GM18858 (cell line): ENCODE measurements around the gene C2orf49.
"Not testable (repeated sequence)": the region's sequence is repeated elsewhere in the genome, so short reads cannot be mapped to it uniquely, and the experiment has no call there.

Experiments used
- ATAC-seq: cut with Tn5 transposase; IDR thresholded peaks from one replicate; pipeline ENCODE4 v1.9.1; 2021; ENCODE audit not compliant: unreplicated experiment

C2orf49 gene

DNA sequence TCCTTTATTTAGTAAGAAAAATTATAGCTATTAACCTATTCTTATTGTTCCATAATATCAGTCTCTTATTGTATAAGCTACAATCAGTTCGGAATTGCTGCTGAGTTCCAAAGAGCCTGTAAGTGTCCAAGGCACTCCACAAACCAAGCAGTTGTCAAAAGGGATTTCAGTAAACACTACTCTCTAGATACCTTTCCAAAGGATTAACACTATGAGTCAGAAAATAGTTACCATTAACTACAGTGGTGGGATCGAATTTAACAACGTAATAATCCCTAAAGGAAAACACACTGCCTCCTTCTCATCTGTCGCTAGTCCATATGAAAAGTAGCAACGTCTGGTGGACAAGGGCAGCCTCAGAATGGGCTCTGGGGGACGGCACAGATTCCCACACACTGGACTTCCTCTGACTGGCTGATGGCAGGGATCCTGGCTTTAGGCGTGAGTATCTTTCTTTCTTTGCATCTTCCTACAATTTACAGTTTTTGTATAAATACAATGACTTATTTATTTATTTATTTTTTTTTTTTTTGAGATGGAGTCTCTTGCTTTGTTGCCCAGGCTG is 16.6 kb upstream of the C2orf49 start:
- no peak for ATAC-seq

DNA sequence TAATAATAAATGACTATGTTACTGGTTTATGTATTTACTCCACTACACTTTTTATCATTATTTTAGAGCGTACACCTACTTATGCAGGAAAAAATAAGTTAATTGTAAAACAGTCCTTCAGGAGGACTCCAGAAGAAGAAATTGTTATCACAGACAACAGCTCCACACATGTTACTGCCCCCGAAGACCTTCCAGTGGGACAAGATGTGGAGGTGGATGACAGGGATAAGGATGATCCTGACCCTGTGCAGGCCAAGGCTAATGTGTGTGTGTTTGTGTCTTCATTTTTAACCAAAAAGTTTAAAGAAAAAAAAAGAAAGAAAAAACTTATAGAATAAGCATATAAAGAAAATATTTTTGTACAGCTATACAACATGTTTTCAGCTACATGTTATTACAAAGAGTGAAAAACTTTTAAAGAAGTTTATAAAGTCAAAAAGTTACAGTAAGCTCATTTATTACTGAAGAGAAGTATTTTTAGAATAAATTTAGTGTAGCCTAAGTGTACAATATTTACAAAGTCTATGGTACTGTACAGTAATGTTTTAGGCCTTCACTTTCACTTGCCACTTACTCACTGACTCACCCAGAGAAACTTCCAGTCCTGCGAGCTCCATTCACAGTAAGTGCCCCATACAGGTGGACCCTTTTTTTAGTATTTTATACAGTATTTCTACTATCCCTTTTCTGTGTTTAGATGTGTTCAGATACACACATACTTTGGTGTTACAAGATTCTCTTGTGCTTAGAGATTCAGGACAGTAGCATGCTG is 15.3 kb upstream of the C2orf49 start:
- peak; percentile 44 for ATAC-seq

DNA sequence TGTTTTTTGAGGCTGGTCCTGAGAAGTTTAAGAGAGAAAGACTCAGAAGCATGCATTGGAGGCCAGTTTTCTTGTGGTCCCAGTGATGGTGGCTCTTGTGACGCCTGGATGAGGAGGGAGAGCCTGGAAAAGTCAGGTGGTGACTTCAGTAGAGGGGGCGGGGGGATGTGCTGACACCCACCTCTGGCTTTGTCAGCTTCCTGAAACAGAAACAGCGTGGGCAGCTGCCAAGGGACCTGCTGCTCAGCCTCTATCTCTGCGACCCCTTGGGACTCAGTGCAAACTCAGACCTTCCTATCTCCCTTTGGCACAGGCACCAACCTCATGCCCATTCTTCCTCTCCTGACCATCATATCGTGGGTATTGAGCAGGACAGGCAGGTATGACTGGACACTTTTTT is 14.2 kb upstream of the C2orf49 start:
- ATAC-seq, result no peak

DNA sequence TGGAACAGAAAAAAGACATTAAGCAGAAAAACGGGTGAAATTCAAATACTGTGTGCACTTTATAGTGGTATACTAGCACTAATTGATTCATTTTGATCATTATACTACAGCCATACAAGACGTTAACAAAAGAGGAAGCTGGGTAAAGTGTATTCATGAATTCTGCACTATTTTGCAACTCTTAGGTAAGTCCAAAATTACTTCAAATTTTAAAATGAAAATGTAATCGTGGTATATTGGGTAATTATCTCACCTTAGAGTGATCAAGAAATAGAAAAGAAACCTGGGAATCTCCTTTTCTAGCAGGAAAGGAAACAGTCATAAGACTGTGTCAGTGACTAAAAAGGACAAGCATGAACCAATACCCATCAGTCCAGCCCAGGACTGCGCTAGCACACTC is 13.2 kb upstream of the C2orf49 start:
- ATAC-seq, result no peak

DNA sequence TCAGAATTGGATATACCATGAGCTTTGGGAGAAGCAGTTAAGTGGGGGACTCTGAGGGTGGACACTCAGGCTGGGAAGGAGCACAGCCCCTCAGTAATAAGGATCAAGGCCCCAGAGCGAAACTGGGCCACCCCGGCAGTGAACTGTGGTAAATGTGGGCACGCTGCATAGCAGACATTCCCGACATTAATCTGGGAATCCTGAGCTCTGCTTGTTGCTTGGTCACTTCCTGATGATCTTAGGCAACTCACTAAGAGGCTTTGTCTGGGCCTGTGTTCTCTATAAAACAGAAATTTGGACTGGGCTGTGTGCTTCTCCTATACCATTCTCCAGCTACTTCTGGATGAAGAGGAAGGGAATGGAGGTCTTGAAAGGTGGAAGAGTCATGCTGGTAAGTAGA is 12.6 kb upstream of the C2orf49 start:
- no peak for ATAC-seq

DNA sequence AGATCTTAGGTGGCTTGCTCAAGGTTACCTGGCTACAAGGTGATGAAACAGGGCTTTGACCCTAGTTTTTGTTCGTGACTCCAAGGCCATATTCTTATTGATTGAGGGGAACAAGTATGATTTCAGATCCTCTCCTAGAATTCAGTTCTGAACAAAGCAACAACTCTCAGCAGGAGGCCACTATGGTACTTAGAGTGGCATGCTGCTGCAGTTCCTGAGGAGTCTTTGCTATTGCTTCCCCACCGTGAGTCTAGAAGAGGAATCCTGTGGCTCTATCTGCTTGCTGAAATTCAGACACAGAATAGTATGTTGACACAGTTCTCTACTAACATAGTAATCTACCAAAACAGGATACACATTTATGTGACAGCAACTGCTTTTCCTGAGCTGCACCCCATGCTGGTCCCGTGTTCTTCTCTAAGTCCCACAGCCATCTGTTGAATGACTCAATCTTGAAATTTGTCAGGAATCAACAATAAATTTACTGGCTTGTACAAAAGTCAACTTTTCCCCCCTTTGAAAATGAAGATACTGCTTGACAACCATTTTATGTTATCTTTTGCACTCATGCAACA is 11.9 kb upstream of the C2orf49 start:
- ATAC-seq, result no peak

DNA sequence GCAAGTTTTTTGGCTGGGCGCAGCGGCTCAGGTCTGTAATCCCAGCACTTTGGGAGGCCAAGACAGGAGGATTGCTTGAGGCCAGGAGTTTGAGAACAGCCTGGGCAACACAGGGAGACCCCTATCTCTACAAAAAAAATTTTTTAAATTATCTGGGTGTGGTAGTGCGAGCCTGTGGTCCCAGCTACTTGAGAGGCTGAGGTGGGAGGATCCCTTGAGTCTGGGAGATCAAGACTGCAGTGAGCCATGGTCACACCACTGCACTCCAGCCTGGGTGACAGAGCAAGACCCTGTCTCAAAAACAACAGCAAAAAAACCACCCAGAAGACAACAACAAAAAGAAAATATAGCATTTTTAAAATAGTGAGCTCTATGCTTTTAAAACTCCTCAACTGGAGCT is 10.1 kb upstream of the C2orf49 start:
- not testable (repeated sequence) for ATAC-seq

DNA sequence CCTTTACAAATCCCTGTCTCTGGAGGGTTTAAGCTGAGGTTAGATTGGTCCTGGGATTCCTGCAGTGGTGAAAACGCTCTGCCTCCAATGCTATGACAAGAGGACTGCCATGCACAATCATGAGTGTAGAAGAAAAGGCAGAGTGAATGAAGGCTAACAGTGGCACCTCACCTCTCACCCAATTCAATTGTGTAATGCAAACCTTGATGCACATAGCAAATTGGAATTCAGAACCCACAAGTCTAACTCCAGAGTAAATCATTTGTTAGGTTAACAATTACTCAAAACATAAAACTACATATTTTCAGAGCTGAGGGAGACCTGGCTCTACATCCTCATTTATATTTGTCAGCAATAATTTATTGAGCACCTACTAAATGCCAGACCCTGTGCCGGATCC is 9.7 kb upstream of the C2orf49 start:
- no peak for ATAC-seq

DNA sequence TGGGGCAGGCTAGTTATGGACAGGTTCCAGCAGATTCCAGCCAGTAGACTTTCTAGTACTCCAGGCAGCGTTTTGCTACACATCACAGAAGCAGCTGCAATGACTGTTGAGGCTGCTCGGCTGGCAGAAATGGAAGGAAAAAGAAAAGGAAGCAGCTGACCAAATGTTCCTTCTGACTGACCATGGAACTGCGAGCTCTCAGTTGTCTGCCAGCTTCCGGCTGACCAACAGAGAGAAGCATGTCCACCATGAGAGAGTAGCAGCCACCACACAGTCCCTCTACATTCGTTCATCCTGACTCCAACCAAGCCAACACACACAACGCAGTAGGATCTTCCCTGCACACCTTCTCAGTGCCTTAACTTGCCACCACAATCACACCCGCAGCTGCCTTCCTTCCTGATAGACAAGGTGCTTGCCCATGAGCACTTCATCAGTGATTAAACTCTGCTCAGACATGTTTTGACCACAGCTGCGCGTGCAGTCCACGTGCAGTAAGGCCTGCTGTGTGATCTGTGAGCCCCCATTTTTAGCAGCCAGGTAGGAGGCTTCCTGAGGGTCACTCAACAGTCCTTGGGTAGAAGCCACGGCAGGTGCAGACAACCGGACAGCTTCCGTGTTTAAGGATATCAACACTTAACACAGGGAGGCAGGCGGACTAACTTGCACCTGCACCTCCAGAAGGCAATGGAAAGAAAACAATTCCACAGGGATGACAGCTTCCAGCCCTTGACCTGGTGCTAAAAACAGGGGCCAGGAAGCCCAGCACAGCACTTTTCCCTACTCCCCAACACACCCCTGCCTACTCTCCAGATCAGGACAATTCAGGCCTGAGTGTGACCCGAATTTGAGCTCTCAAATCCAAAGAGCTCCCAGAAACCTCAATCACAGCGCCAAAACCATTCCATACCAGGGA is 8.8 kb upstream of the C2orf49 start:
- no peak for ATAC-seq

DNA sequence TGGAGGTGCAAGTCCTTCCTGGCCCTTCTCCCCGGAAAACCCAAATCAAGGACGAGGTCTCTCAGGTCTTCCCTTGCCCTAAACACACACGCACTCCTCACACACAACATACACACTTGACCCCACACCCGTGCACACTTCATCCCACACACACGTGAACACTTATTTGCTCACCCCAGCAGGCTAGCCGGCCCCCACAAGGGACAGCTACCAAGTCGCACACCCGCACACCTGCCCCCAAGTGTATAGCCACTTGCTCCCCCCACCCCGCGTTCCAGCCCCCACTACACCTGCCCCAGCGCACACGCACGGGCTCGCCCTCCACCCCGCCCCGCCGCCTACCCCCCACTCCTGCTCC is 8.2 kb upstream of the C2orf49 start:
- no peak for ATAC-seq

DNA sequence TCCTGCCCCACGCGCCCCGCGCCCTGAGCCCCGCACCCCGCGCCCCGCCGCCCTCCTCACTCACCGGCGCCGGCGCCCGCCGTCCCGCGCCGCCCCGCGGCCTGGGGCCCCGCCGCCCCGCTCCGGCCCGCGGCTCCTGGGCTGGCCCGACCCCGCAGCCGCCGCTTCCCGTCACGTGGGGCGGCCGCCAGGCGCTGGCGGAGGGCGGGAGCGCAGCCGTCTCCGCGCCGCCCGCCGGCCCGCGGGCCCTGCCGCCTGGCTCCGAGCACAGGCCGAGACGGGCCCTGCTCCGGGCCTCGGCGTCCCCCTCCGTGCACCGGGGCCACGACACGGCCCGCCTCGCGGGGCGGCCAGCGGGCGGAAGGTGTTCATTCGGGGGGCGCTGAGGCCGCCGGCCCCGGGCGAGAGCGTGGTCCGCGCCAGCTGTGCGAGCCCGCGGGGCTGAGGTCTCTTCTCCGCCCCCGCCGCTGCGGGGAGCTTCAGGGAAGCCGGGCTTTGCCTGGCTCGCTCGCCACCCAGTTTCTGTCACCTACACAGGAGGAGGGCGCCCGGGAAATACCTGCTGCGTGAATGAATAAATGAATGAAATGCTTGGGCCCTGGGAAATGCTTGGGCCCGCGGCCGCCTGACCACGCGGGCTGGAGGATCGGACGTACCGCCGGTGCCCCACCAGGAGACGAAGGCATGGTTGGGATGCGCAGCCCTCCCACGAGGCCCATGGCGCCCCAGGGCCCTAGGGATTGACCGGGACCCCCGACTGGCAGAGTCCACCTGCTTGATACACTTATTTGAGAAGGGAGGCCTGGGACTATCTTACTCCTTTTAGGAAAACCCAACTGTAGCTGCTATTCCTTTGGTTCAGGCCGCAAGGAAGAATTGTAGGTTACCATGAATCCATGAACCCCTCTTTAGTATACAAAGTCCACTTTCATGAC is 7.5 kb upstream of the C2orf49 start, which contains the start of gene TGFBRAP1:
Gene TGFBRAP1 (minus strand): TSS at position 175 of the 935 bp plus-strand sequence. CDS start 21,434 bp downstream, outside the sequence.
- peak; percentile 67 for ATAC-seq

DNA sequence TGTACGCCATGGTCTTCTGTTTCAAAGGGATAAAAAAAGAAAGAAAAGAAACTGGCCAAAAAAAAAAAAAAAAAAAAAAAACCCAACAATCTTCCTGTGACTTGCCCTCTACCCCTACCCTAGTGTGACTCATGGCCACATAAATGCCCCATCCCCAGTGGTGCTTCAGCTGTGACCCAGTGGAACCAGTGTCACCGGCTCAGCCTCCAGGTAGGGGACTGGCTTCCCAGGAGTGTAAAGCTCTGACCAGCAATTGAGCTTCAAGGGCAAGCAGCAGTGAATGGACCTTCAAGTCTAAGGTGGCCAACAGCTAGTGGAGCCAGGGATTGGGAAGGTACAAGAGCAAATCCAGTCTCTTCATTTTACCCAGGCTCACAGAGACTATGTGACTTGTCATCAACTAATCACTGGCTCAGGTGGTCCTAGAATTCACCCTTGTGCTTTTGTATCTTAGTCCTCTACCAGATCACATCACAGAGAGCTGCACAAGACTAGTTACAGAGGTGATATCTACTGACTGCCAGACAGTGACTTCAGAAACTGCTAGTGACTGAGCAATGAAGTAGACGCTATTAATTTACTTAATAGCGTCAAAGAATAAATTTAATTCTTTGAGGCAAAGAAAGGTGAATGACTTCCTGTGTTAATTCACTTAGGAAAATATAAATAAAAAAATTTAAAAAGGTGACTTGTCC is 6.5 kb upstream of the C2orf49 start:
- no peak for ATAC-seq

DNA sequence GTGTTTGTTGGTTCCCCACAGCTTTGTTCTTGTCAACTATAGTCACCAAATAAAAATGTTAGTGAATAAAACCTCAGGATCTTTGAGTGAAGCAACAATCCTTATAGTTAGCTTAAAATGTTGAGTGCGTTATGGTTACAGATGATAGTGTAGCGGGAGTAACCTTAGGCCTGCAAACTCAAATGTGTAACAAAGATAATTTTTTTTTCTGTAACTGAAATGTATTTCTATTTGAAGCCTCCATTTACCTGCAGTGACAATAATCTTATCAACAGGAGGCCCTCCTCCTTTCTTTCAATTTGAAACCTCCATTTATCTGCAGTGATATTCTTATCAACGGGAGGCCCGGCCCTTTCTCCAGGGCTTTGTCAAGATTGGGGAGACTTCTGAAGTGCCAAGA is 3.1 kb upstream of the C2orf49 start:
- no peak for ATAC-seq

DNA sequence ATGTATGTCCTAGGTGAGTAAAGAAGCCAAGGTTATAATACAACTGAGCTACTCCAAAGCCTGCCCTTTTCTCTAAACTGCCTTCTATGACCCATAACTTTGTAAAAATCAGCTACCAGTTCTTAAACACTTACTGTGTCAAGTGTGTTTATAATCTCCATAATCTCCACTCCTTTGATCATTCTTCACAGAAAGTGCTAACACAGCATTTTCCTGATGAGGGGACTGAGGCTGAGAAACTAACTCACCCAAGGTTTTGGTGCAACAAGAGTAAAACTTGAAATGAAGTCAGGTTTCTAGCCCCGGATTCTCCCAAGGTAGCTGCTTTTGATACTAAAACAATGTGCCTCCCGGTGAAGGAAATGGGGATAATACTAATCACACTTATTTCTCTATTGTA is 1.9 kb upstream of the C2orf49 start:
- no peak for ATAC-seq

DNA sequence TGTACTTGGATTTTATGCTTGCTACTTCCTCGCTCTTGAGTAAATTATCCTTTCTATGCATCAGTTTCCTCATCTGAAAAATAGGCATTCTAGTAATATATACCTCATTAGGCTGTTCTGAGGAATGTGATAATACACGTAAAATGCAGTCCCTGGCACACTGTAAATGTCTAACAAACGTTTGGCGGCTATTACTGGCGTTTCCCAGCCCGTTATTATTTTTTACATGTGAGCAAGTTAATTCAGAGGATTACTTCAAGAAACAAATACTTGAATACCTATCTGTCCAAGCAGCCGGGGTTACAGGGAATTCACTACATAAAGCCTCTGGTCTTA is 586 bp upstream of the C2orf49 start:
- ATAC-seq, result no peak

DNA sequence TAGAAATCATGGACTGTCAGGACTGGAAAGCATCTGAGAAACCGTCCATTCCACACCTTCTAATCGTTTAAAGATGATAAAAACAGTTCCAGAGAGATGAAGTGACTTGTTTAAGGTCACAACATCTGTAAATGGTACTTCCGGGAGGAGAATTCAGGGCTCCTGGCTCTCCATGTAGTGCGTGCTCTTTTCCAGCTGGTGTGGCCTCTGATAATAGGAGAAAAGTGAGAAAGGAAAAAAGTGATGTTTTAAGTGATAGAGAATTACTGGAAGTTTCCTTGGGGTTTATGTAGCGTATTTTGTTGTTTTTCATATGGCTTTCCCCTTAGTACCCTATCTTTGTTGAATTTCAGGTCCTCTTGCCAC is 663 bp downstream of the C2orf49 start:
- ATAC-seq, result no peak

DNA sequence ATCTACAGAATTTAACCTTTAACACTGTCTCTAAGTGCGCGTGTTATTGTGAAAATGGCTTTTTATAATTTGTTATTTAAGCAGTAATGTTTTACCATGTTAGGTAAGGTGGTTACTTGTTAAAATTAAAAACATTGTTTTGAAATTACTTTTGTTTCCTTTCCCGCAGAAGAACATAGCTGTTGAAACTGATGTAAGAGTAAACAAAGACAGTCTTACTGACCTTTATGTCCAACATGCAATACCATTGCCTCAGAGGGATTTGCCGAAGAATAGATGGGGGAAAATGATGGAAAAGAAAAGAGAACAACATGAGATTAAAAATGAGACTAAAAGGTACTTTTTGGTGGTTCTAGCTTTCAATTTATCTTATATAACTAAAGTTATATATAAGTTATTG is 2.1 kb downstream of the C2orf49 start:
- ATAC-seq, result no peak

DNA sequence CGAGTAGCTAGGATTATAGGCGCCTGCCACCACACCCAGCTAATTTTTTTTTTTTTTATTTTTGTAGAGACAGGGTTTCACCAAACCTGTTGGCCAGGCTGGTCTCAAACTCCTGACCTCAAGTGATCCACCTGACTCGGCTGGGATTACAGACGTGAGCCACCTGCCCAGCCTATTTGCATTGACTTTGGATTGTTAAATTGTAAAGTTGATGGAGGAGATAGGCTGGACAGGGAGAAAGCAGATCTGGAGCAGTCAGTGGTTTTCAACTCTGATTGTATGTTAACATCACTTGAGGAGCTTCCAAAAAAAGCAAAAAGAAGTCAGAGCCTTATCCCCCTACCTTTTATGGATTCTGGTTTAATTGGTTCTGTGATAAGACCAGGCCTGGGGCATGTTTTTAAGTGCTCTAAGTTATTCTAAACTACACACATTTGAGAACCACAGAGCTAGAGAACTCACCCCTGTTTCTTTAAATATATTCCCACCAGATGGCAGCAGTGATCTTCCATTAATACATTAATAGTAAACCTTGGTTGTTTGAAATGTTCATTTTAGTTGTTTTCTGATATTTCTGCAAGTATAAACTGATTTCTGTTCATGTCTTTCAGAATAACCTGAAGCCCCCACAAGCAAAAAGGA is 7.5 kb downstream of the C2orf49 start:
- ATAC-seq, result no peak

DNA sequence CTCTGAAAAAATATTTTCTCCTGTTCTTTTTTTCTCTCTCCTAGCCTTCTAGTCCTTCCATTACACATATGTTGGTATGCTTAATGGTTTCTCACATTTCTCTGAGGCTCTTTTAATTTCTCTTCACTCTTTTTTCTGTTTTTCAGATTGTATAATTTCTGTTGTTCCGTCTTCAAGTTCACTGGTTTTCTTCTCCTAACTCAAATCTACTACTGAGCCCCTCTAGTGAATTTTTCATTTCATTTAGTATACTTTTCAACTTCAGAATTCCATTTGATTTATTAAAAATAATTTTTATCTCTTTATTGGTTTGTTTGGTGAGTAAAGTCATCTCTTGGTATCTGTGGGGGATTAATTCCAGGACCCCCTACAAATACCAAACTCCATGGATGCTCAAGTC is 19.8 kb downstream of the C2orf49 start:
- ATAC-seq, result no peak

DNA sequence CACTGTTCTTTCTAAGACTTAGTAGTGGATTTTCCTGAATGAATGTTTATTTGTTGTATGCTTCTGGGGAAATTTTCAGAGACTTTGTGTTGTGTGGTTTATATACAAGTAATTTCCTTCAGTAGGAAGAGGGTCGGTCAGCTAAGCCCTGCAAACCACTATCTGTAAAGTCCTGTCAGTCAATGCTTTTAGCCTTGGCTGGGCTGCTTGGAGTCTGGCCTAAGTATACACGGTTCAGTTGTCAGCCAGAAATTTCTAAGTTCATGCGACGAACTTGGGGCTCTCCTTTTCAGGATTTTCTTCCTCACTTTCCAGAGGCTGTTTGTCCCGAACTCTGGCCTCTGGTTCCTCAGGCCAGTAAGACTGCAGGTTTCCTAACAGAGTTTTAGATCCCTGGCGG is 21.3 kb downstream of the C2orf49 start:
- no peak for ATAC-seq
